ENCODE measurements around the gene OXT. TPM values are rescaled to one million over a fixed set of nuclear protein-coding genes. Genes with fewer than 3 reads are reported as not detected.

The OXT gene
- total and polyA plus RNA-seq, 9 donors: 0.61 to 0.86 TPM; not detected in 7

DNA sequence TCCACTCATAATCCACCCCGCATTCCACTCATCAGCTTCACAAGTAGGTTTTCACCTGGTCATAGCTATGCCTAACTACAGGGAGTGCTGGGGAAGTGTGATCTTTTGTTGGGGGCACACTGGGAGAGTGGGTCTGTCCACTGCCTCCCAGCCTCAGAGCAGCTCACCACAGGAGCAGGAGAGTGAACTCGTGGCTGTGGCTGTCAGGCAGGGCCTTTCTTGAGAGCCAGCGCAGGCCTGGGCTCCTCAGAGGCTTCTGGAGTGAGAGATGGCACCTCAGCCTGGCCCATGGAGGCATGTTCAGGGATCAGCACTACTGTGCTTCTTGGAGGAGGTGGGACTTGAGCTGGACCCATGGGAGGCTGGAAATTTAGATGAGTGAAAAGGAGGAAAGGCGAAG lies 32.0 kb upstream of the OXT start:
- intact Hi-C loops (cut with DNase I): no loop called here
- H3K4me1 ChIP-seq (ENCODE audit: insufficient read depth): peaks cover 13% of the 10 kb centered on the region
- H3K9me3 ChIP-seq: no peaks in the 10 kb centered on the region
- DNase-seq: no peak
- no peak overlapping the region for H3K27ac ChIP-seq
- H3K27me3 ChIP-seq: no peaks in the 10 kb centered on the region
- H3K4me3 ChIP-seq: no peak overlapping the region
- 87 to 89% (median 88%) methylated on average over 4 of the region's 4 CpGs for WGBS, 3 donors
- no peaks in the 10 kb centered on the region for H3K36me3 ChIP-seq
- TF ChIP-seq POLR2A (IDR thresholded peaks at IDR 0.05) (no peak), EP300 (IDR thresholded peaks at IDR 0.05) (no peak), CTCF (IDR thresholded peaks at IDR 0.05) (no peak)

GRCh38 chr20:3040086-3040485 lies 31.3 kb upstream of the OXT start:
- Histone ChIP-seq H3K27me3 (no peaks in the 10 kb centered on the region), H3K4me1 (ENCODE audit: insufficient read depth) (peaks cover 14% of the 10 kb centered on the region), H3K4me3 (no peak overlapping the region), H3K9me3 (no peaks in the 10 kb centered on the region), H3K27ac (no peak overlapping the region), H3K36me3 (no peaks in the 10 kb centered on the region)
- intact Hi-C loops (cut with DNase I): no loop called here
- 86 to 93% (median 90%) methylated on average over 8 of the region's 8 CpGs for WGBS, 3 donors
- DNase-seq: no peak
- TF ChIP-seq POLR2A (IDR thresholded peaks at IDR 0.05) (no peak), EP300 (IDR thresholded peaks at IDR 0.05) (no peak), CTCF (IDR thresholded peaks at IDR 0.05) (no peak)

- H3K36me3 ChIP-seq: no peaks in the 10 kb centered on the region
- H3K4me1 ChIP-seq (ENCODE audit: insufficient read depth): peaks cover 16% of the 10 kb centered on the region
- no peak for TF ChIP-seq POLR2A (IDR thresholded peaks at IDR 0.05)
- no peak for TF ChIP-seq EP300 (IDR thresholded peaks at IDR 0.05)
- no peak for TF ChIP-seq CTCF (IDR thresholded peaks at IDR 0.05)
- 6 to 21% (median 15%) methylated on average over 10 of the region's 10 CpGs for WGBS, 3 donors
- peak in 3 of 5 donors; percentile 25 to 44 (median 40) for DNase-seq
- H3K27ac ChIP-seq: peak overlapping the region; percentile 32 to 95
- no peaks in the 10 kb centered on the region for H3K9me3 ChIP-seq
- no peak overlapping the region for H3K4me3 ChIP-seq
- H3K27me3 ChIP-seq: no peaks in the 10 kb centered on the region
- intact Hi-C loops (cut with DNase I): no loop called here
Measured at GRCh38 chr20:3041854-3042409, 29.5 kb upstream of the OXT start.

- H3K4me3 ChIP-seq: no peak overlapping the region
- DNase-seq: peak; percentile 69 to 83 (median 75)
- intact Hi-C loops (cut with DNase I): no loop called here
- no peaks in the 10 kb centered on the region for H3K9me3 ChIP-seq
- H3K27ac ChIP-seq: peak overlapping the region; percentile 32 to 95
- no peaks in the 10 kb centered on the region for H3K27me3 ChIP-seq
- no peak for TF ChIP-seq CTCF (IDR thresholded peaks at IDR 0.05)
- TF ChIP-seq EP300 (IDR thresholded peaks at IDR 0.05): no peak
- no peak for TF ChIP-seq POLR2A (IDR thresholded peaks at IDR 0.05)
- no peaks in the 10 kb centered on the region for H3K36me3 ChIP-seq
- H3K4me1 ChIP-seq (ENCODE audit: insufficient read depth): peaks cover 19% of the 10 kb centered on the region
- WGBS, 3 donors: 48 to 55% (median 53%) methylated on average over 5 of the region's 5 CpGs
Measured at GRCh38 chr20:3042625-3043024, 28.8 kb upstream of the OXT start.
